ENCODE measurements around the gene GABRP.

- no peak for TF ChIP-seq CTCF (tag by site-specific recombination; IDR thresholded peaks at IDR 0.05)
- TF ChIP-seq ZNF214 (tag by site-specific recombination; IDR thresholded peaks at IDR 0.05; ENCODE audit: borderline replicate concordance) = no peak
- no peak for TF ChIP-seq ZNF146 (tag by site-specific recombination; IDR thresholded peaks at IDR 0.05)
- no peak for TF ChIP-seq HOXA7 (CRISPR knock-in tag; IDR thresholded peaks at IDR 0.05; ENCODE audit: borderline replicate concordance)
- no peak for TF ChIP-seq KLF10 (tag by site-specific recombination; IDR thresholded peaks at IDR 0.05)
- no peak for TF ChIP-seq REST (tag by site-specific recombination; IDR thresholded peaks at IDR 0.05)
- TF ChIP-seq ZBTB49 (tag by site-specific recombination; IDR thresholded peaks at IDR 0.05; ENCODE audit: low read depth) = no peak
Observed at GRCh38 chr5:170773024-170773985, 10.2 kb upstream of the GABRP start.

All from HEK293 (cell line).